Measurements from ENCODE around the gene ZFYVE27. TPM values are rescaled to one million over a fixed set of nuclear protein-coding genes. Genes with fewer than 3 reads are reported as not detected.

Gene ZFYVE27
- total and polyA plus RNA-seq, 2 of the 4 experiments (the other 2 are of a cell fraction) = 13.1 to 22.2 TPM

GRCh38 chr10:97763947-97764346, 27.0 kb downstream of the ZFYVE27 start:
- no peaks in the 10 kb centered on the region for H3K9me3 ChIP-seq (ENCODE audit: control insufficient read depth, insufficient read depth, low read length)
- H2BK15ac ChIP-seq (ENCODE audit: low read depth, low read length) = no peak overlapping the region
- POLR2A ChIA-PET (ENCODE audit: unreplicated experiment) = no interaction called here
- H4K8ac ChIP-seq (ENCODE audit: low read depth in 2 of 2, low read length in 2 of 2) = no peak overlapping the region
- no CpG with 5 or more reads among the region's 3 CpGs for WGBS, 2 experiments (ENCODE audit: extremely low coverage in 2 of 2, insufficient read length in 1 of 2)
- no peak overlapping the region for H3K23ac ChIP-seq (ENCODE audit: low read depth, low read length)
- no TSS peak for BruUV-seq (replicated peaks)
- H2BK120ac ChIP-seq (ENCODE audit: low read depth, low read length) = no peak overlapping the region
- no peak overlapping the region for H3K4ac ChIP-seq (ENCODE audit: low read depth, low read length)
- no peak overlapping the region for H3K4me2 ChIP-seq (ENCODE audit: low read depth, low read length)
- no peak overlapping the region for H3K56ac ChIP-seq (ENCODE audit: extremely low read depth, insufficient read depth, low read length)
- TF ChIP-seq CHD1 (IDR thresholded peaks at IDR 0.05; ENCODE audit: low read depth, low read length) (no peak), SMC3 (IDR thresholded peaks at IDR 0.05; ENCODE audit: low read depth, low read length) (no peak), MXI1 (IDR thresholded peaks at IDR 0.05; ENCODE audit: borderline replicate concordance, low read depth, low read length) (no peak), ELK1 (IDR thresholded peaks at IDR 0.05; ENCODE audit: borderline replicate concordance, low read depth, low read length) (no peak), POLR2A (IDR thresholded peaks at IDR 0.05; ENCODE audit: low read depth, low read length) (no peak), USF2 (IDR thresholded peaks at IDR 0.05; ENCODE audit: low read depth, low read length) (no peak), NFE2L2 (IDR thresholded peaks at IDR 0.05; ENCODE audit: low read depth, low read length) (no peak), RCOR1 (IDR thresholded peaks at IDR 0.05; ENCODE audit: insufficient replicate concordance, low read length) (no peak), RAD21 (IDR thresholded peaks at IDR 0.05; ENCODE audit: low read length) (no peak), BHLHE40 (IDR thresholded peaks at IDR 0.05; ENCODE audit: low read depth, low read length) (no peak), FOS (IDR thresholded peaks at IDR 0.05; ENCODE audit: low read depth, low read length) (no peak), MAFK (IDR thresholded peaks at IDR 0.05; ENCODE audit: low read depth, low read length) (no peak), CEBPB (IDR thresholded peaks at IDR 0.05; ENCODE audit: low read depth, low read length) (no peak), MAZ (IDR thresholded peaks at IDR 0.05; ENCODE audit: borderline replicate concordance, low read depth, low read length) (no peak), RFX5 (IDR thresholded peaks at IDR 0.05; ENCODE audit: low read depth, low read length) (no peak)
- TF ChIP-seq, protein P1, sequence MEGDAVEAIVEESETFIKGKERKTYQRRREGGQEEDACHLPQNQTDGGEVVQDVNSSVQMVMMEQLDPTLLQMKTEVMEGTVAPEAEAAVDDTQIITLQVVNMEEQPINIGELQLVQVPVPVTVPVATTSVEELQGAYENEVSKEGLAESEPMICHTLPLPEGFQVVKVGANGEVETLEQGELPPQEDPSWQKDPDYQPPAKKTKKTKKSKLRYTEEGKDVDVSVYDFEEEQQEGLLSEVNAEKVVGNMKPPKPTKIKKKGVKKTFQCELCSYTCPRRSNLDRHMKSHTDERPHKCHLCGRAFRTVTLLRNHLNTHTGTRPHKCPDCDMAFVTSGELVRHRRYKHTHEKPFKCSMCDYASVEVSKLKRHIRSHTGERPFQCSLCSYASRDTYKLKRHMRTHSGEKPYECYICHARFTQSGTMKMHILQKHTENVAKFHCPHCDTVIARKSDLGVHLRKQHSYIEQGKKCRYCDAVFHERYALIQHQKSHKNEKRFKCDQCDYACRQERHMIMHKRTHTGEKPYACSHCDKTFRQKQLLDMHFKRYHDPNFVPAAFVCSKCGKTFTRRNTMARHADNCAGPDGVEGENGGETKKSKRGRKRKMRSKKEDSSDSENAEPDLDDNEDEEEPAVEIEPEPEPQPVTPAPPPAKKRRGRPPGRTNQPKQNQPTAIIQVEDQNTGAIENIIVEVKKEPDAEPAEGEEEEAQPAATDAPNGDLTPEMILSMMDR (conservative IDR thresholded peaks at IDR 0.05; ENCODE audit: low read depth, low read length) = no peak
- H4K20me1 ChIP-seq (ENCODE audit: insufficient read depth, low read length) = no peaks in the 10 kb centered on the region
- H3K9ac ChIP-seq (ENCODE audit: low read depth, low read length) = no peak overlapping the region
- no peak overlapping the region for H2BK5ac ChIP-seq (ENCODE audit: low read depth, low read length, poor library complexity, severe bottlenecking)
- H4K91ac ChIP-seq (ENCODE audit: insufficient read depth, low read depth, low read length) = no peak overlapping the region
- dilution Hi-C loops (cut with HindIII; ENCODE audit: low sequenced_read_pairs, unreplicated experiment) = no loop called here
- H3K4me1 ChIP-seq (ENCODE audit: control insufficient read depth, insufficient read depth, low read length) = no peaks in the 10 kb centered on the region
- no peak overlapping the region for H4K5ac ChIP-seq (ENCODE audit: low read depth, low read length)
- H3K4me3 ChIP-seq (ENCODE audit: insufficient read depth, low read depth, low read length) = no peak overlapping the region
- DNase-seq = no peak
- no peak overlapping the region for H2BK20ac ChIP-seq (ENCODE audit: low read depth, low read length)
- H3K18ac ChIP-seq (ENCODE audit: low read depth, low read length) = no peak overlapping the region
- peaks cover 21% of the 10 kb centered on the region for H3K36me3 ChIP-seq (ENCODE audit: control insufficient read depth, insufficient read depth, low read length)
- in situ Hi-C loops (cut with MboI; ENCODE audit: low sequenced_read_pairs) = no loop called here
- no peaks in the 10 kb centered on the region for H3K9me1 ChIP-seq (ENCODE audit: insufficient read depth, low read length)
- H2AFZ ChIP-seq (replicated peaks; ENCODE audit: low read length, poor library complexity) = no peak overlapping the region
- no peak overlapping the region for H2AK9ac ChIP-seq (replicated peaks; ENCODE audit: low read depth, low read length, poor library complexity)
- H3K27me3 ChIP-seq (ENCODE audit: control insufficient read depth, insufficient read depth, low read length) = peaks cover 4% of the 10 kb centered on the region; the same call in 1 of the 2 replicates
- no peak overlapping the region for H2AK5ac ChIP-seq (ENCODE audit: low read depth, low read length)
- no peak overlapping the region for H3K27ac ChIP-seq (ENCODE audit: insufficient read depth, low read length)
- CTCF ChIA-PET = interaction anchor here (0.7 kb wide), 2 partner anchors 62 to 277 kb away, joined by 3 read pairs; no protein-coding TSS in a partner anchor
- H3K14ac ChIP-seq (replicated peaks; ENCODE audit: low read depth, low read length) = no peak overlapping the region
- intact Hi-C loops (cut with micrococcal nuclease) = no loop called here
- ATAC-seq (ENCODE audit: low read depth) = no peak
- H3K79me1 ChIP-seq (ENCODE audit: low read depth in 1 of 2, low read length in 2 of 2) = no peaks in the 10 kb centered on the region

All from IMR-90 (cell line).